KOPT-K1 (cell line): ENCODE measurements around the gene HOXC5.

Source experiments
- H3K27ac ChIP-seq: fragments of 200-600 bp; sonication (generic); 2 replicates; pipeline ENCODE4 v1.5.1; 2016; ENCODE audit warnings: antibody characterized with exemption, mild to moderate bottlenecking, low read depth, low read length; ENCODE audit not compliant: poor library complexity, severe bottlenecking
- H3K36me3 ChIP-seq: fragments of 200-600 bp; sonication (generic); 2 replicates; pipeline ENCODE4 v1.5.1; 2017; ENCODE audit warnings: antibody characterized with exemption, mild to moderate bottlenecking, low read length, moderate library complexity; ENCODE audit not compliant: insufficient read depth
- H3K9me3 ChIP-seq: fragments of 200-600 bp; sonication (generic); 2 replicates; pipeline ENCODE4 v1.5.1; 2017; ENCODE audit warnings: antibody characterized with exemption, low read length, mild to moderate bottlenecking; ENCODE audit not compliant: insufficient read depth, poor library complexity, severe bottlenecking

The HOXC5 gene

DNA sequence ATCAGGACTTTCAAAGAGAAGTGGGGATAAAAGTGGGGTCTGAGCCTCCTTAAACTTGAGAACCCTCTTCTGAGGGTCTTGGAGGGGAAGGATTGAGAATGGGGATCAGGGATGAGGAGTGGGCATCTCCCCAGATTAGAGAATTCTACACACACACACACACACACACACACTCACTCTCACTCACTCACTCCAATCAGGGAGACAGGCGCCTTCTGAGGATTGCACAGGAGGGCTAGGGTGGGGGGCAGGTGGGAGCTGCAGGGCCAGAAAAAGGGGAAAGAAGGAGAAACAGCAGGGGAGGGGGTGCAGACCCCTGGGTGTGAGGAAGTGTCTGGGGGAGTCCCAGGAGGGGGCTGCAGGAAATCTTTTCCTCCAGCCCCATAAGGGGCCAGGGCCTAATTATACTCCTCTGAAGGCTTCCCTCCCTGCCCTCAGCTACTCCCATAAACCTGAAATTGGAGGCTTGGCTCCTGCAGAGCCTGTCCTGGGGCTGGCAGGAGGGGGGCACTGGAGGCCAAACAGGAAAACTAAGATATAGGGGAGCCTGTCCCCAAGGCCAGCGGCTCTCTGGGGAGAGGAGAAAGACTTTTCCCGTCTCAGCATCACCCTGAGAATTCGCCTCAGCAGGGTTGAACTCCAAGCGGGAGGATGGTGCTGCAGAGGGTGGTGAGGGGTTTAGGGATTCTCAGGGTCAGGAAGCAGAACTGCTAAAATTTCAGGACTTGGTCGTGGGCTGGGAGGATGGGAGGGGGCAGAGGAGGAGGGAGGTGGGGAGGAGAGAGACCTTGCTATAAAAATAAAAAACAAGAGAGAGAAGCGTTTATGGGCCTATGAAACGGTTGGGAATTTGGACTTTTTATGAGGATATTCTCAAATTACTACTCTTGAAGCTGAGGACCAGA lies 31.3 kb upstream of the HOXC5 start:
- Histone ChIP-seq H3K27ac (no peak overlapping the region), H3K36me3 (no peaks in the 10 kb centered on the region)

DNA sequence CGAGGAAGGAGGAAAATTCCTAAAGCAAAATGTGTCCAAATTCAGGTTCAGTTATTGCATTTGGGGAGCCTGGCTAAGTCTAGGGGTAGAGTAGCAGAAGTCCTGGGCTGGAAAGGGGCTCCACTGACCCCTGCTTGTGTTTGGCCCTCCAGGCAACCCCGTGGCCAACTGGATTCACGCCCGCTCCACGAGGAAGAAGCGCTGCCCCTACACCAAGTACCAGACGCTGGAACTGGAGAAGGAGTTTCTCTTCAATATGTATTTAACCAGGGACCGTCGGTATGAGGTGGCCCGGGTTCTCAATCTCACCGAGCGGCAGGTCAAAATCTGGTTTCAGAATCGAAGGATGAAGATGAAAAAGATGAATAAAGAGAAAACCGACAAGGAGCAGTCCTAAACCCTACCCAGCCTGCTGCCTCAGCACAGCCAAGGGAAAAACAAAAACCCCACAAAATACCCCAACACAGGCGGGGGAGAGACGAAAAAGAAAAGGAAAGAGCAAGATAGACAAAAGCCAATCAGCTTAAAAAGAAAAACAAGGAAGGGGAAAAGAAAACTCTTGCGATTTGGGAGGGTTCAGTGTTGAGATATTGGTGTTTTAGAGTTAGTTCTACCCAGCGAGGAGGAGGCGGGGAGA lies 30.5 kb upstream of the HOXC5 start:
- Histone ChIP-seq H3K36me3 (no peaks in the 10 kb centered on the region), H3K27ac (no peak overlapping the region), H3K9me3 (no peaks in the 10 kb centered on the region)

More for the DNA sequence above, 31.3 kb upstream of the HOXC5 start:
- H3K9me3 ChIP-seq: no peaks in the 10 kb centered on the region

DNA sequence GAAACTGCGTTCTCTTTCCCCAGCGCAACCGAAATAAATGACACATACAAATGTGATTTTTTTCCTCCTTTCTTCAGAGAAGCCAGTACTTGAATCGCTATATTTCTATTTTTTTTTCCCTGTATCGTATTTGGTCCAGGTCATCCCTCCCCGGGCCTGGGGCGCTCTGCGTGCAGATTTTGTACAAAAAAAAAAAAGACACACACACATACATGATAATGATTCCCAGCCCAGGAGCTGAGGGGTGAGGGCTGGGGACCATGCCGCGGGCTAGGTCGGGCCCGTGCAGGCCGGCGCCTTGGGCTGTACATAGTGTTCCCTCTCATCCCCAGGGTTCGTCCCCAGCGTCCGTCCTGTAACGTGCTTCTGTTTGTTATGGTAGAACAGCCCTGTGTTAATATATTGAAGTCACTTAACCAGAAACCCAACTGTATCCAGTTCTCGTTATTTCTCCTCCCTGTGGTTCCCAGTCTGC lies 29.9 kb upstream of the HOXC5 start:
- H3K36me3 ChIP-seq: no peaks in the 10 kb centered on the region
- no peaks in the 10 kb centered on the region for H3K9me3 ChIP-seq
- no peak overlapping the region for H3K27ac ChIP-seq

DNA sequence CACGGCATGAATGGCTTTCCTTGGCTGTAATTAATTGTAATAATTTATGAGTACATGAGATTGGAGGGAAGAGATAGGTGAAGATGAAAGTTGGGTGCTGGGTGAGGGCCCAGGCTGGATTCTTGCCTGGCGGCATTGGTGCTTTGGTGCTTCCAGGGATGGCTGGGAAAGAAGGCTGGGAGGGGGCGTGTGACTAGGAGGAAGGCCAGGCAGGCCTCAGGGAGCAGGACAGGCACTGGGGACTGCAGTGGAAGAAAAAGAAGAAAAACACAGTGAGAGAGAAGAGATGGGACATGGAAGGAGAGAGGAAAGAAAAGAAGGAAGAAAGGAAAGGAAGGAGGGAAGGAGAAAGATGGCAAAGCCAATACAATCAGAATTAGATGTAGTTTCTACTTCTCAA lies 29.2 kb upstream of the HOXC5 start:
- Histone ChIP-seq H3K9me3 (no peaks in the 10 kb centered on the region), H3K36me3 (no peaks in the 10 kb centered on the region), H3K27ac (no peak overlapping the region)

DNA sequence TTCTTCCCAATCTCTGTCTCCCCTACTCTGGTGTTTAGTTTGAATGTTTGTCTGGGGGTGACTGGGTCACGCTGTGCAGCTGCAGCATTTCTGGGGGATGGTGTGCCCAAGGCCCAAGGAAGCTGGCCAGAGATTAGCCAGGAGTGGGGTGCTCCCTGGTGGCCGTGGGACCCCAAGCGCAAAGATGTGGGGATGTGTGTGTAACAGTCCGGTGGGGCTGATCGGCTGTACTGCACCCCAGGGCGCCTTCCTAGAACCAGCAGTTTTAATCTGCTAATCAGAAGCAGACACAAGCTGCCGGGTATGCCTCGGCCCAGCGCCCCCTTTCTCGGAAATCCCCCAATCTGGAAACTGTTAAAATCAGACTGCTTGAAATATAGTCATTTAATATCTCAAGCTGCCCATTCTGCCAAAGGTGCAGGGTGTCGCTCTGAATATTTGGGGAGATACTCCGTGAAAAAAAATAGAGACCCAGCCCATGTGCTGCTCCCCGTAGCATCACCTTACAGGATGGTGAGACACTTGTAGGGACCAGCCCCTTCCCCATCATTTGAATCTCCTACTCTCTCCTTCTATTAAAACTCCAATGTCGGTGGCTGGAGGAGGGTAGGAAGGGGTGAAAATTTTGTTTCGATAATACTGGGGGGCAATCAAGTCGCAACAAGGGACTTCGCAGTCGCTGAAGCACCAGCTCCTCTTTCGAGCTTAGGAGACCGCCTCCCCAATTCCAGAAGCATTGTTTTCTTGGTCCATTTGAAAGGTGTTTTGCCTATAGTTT lies 28.6 kb upstream of the HOXC5 start:
- H3K36me3 ChIP-seq: no peaks in the 10 kb centered on the region
- H3K27ac ChIP-seq: no peak overlapping the region
- no peaks in the 10 kb centered on the region for H3K9me3 ChIP-seq

DNA sequence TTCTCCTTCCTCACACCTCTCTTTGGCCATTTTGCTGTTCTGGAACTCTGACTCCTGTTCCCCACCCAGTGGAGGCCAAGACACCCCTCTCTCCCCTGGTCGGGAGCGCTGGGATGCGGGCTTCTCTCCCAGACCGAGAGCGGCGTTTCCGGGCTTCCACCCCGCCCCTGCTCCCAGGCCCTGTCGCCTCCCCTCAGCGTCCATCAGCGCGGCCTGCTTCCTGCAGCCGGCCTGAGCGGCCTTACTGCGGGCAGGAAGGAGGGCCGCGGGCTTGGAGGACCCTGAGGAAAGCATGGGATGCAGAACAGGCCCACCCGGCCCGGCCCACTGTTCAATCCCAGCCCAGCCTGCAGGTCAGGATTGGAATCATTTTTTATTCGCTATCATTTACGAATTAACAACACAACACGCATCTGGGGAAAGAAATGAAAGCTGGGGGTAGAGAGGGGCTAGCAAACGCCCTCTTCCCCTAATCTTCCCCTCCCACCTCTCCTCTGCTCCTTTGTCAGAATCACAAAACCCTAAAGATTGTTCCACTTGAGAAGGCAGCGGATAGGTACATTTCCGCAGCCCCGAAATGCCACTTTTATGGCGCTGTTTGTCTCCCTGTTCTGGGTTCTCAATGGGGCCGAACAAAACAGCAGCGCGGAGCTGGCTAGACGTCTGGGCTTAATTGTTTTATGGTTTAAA lies 27.9 kb upstream of the HOXC5 start:
- Histone ChIP-seq H3K27ac (no peak overlapping the region), H3K36me3 (no peaks in the 10 kb centered on the region), H3K9me3 (no peaks in the 10 kb centered on the region)

DNA sequence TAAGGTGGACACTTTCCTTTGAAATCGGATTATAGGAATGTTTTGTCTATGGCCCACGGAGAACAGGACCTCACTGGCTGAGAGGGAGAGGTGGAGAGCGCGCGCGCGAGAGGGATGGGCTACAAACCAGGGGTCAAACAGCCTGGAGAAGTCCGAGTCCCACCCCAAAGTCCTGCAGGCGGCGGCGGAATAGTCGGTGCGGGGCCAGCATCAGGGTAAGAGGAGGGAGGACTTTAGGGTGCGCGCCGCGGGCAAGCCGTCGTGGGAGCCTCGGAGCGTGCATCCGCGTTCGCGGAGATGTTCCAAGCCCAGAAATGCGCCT lies 27.4 kb upstream of the HOXC5 start:
- Histone ChIP-seq H3K36me3 (no peaks in the 10 kb centered on the region), H3K27ac (no peak overlapping the region), H3K9me3 (no peaks in the 10 kb centered on the region)

DNA sequence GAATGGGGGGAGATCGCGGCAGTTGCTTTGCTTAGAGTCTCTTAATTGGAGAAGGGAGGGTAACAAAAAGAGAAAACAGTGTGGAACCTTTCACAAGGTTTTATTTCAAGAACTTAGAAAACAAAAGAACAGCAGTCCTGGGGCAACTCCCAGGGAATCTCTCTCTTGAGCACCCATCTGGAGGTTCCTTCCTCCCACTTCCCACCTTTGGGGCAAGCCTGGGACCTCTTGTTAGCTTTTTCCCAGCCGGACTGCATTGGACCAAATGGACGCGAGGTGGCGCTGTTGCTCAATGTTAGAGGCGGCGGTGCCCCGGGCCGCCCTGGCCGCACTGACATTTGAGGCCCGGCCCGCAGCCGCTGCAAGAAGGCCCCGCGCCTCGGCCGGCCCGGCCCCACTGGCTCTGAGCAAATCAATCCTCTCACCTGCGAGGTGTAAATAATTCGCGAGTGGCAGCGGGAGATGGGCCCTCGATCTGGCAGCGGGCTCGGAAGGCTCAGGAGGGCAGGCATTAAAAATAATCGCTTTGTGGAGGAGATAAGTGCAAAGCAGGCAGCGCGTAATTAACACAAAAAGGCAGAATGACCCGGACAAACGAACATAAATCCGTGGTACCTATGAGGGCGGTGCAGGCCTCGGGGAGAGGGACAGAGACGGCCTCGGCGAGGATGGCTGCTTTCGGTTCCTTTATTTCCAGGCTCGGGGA lies 26.8 kb upstream of the HOXC5 start:
- no peak overlapping the region for H3K27ac ChIP-seq
- no peaks in the 10 kb centered on the region for H3K9me3 ChIP-seq

DNA sequence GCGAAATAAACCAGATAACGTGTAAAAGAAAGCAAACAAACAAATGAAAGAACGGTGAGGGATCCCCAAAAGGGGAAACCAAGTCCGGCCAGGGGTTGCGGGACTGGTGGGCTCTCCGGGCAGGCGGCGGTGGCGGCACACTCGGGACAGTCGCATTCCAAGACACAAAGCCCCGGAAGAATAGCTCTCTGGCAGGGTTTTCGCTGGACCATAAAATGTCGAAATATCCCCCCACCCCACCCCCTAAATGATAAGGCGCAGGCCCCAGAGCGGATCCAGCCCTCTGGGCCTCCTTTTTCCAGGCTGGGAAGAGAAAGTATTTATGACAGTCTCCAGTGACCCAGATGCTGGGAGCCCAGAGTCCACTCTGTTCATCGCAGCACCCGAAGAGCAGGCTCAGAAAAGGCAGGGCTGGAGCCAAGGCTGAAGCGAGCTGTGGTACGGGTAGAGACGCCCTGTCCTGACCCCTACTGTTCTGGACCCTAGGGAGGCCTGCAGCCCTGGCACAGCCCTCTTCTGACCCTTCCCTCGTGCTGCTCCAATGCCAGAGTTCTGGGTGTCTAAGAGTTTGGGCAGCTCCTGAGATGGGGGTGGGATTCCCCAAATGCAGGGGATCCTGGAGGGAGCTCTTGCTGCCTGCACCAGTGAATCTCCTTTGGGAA lies 26.2 kb upstream of the HOXC5 start:
- no peak overlapping the region for H3K27ac ChIP-seq
- H3K36me3 ChIP-seq: no peaks in the 10 kb centered on the region
- H3K9me3 ChIP-seq: no peaks in the 10 kb centered on the region

More for the DNA sequence above, 26.8 kb upstream of the HOXC5 start:
- no peaks in the 10 kb centered on the region for H3K36me3 ChIP-seq

DNA sequence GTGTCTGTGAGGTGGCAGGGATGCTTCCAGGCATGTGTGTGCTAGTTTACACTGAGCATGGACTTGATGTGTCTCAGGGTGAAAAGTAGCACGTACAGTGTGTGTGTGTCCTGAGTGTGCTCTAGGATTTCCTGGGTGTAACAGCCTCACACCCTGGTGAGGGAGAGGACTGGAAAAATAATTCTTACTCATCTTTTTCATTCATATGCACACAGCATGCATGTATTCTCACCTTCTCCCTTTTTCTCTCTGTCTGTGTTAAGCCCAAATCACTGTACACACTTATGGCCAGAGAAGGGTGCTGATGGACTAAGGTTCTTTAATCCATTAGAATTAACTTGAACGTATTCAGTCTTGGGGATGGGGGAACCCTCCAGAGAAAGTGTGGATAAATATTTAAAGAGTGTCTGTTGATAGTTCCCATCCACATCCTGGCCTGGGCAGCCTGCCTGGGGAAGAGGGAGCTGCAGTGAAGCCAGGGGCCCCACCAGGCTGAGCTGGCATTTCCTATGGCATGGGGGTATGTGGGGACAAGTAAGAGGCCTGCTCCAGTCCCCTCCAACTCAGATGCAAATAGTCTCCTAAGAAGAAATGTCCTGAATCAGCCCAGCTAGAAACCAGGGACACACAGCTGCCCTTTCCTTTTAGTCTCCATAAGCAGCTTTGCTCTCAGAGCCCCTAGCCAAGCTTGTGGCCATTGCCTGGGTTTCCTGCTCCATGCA lies 25.2 kb upstream of the HOXC5 start:
- no peaks in the 10 kb centered on the region for H3K36me3 ChIP-seq
- no peak overlapping the region for H3K27ac ChIP-seq
- no peaks in the 10 kb centered on the region for H3K9me3 ChIP-seq

DNA sequence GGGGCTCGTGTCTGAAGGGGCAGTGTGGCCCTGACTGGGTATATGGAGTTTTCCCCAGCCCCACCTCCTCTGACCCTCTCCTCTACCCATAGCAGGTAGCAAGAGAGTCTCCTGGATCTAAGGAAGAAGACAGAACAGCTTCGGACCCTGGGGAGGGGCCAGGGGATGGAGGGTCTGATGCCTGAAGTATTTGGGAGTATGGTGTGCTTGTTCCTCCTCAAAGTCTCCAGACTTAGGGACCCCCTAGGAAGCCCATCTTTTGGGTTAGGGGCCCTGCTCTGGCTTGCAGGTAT lies 24.6 kb upstream of the HOXC5 start:
- Histone ChIP-seq H3K36me3 (no peaks in the 10 kb centered on the region), H3K27ac (no peak overlapping the region), H3K9me3 (no peaks in the 10 kb centered on the region)

DNA sequence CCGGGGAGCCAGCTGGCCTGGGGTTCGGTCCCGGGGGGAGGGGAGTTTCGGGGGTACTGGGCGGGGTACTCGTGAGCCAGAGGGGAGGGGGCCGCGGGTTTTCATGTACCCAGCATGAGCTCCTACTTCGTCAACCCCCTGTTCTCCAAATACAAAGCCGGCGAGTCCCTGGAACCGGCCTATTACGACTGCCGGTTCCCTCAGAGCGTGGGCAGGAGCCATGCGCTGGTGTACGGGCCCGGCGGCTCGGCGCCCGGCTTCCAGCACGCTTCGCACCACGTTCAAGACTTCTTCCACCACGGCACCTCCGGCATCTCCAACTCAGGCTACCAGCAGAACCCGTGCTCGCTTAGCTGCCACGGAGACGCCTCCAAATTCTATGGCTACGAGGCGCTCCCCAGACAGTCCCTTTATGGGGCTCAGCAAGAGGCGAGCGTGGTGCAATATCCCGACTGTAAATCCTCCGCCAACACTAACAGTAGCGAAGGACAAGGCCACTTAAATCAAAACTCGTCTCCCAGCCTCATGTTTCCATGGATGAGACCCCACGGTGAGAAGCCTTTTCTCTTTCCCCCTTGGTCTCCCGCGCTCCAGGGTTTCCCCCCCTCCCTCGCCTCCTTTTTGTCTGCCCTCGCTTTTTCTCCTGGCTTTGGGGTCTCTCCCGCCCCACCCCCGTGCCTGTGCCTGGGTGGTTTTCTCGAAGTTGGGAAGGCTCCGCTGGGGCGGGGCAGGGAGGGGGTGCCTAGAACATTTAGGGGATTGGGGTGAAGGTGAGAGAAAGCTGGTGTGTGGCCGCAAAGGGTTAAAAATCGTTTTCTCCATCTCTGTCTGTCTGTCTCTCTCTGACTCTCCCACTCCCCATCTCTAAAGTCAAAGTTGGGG lies 23.4 kb upstream of the HOXC5 start:
- no peak overlapping the region for H3K27ac ChIP-seq
- H3K9me3 ChIP-seq: no peaks in the 10 kb centered on the region
- no peaks in the 10 kb centered on the region for H3K36me3 ChIP-seq
